ENCODE data around the gene PDE4D. TPM values are rescaled to one million over a fixed set of nuclear protein-coding genes. Genes with fewer than 3 reads are reported as not detected.

The PDE4D gene
- total RNA-seq, 1 experiment from 2014 or later, result 2.1 TPM

DNA sequence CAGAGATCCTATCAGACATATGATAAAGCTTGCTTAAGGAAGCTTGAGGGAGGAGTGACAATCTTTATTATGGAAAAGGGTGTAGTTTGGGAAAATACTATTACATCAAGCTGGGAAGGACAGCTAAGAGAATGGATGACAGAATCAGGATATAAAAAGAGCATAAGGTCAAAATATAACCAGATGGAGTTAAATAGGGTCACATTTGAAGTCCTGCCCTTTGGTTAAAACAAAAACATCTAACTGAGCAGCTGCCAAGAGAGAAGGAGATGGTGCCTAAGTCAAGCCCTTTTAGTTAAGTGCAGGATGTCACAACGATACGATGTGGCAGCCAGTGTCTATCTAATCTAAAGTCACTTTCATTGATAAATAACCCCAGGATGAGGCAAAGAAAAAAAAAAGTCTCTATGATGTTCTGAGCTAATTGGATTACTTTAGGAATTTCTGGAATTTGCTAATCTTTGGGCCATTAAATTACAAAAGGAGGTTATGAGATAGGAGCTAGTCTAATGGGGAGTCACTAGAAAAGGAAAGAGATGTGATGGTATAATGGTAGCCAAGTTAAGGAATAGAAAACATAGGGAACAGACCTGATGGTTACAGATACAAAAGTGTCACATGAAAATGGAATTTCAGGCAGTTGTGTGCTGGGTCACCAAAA, 365.2 kb downstream of the PDE4D start:
- no peak overlapping the region for H3K56ac ChIP-seq (ENCODE audit: insufficient read length, low read depth, low read length)
- no peak overlapping the region for H2BK5ac ChIP-seq (ENCODE audit: insufficient read length, low read length)
- no peak overlapping the region for H3K14ac ChIP-seq (ENCODE audit: insufficient read depth, low read length)
- H3K27ac ChIP-seq (ENCODE audit: insufficient read length, low read depth, low read length), result no peak overlapping the region
- no peaks in the 10 kb centered on the region for H3K27me3 Mint-ChIP-seq (ENCODE audit: low read depth)
- no peaks in the 10 kb centered on the region for H3K23me2 ChIP-seq (ENCODE audit: insufficient read length, low read depth, low read length, poor library complexity, severe bottlenecking)
- no peak overlapping the region for H2BK12ac ChIP-seq (ENCODE audit: insufficient read length, low read depth, low read length)
- no peak overlapping the region for H2BK120ac ChIP-seq (ENCODE audit: low read depth, low read length, poor library complexity, severe bottlenecking)
- H3T11ph ChIP-seq (ENCODE audit: low read length), result no peak overlapping the region
- no CpG with 5 or more reads among the region's 2 CpGs for WGBS (ENCODE audit: extremely low coverage, insufficient read length, low lambda C conversion rate)
- peaks cover 13% of the 10 kb centered on the region in 2 experiments for H3K9me3 Mint-ChIP-seq
- no peaks in the 10 kb centered on the region for H3K79me2 ChIP-seq (ENCODE audit: insufficient read depth, low read length)
- H2AK5ac ChIP-seq (ENCODE audit: insufficient read length, low read length), result no peak overlapping the region
- DNase-seq, result no peak
- no peak overlapping the region for H2BK20ac ChIP-seq (ENCODE audit: low read depth, low read length, poor library complexity, severe bottlenecking)
- no peaks in the 10 kb centered on the region for H4K20me1 ChIP-seq (ENCODE audit: control insufficient read depth, insufficient read depth, insufficient read length)
- no peaks in the 10 kb centered on the region for H3K9me3 ChIP-seq (ENCODE audit: control insufficient read depth, low read depth, low read length)
- no peak overlapping the region for H3K4ac ChIP-seq (ENCODE audit: low read depth, low read length)
- H3K27me3 ChIP-seq (ENCODE audit: insufficient read depth, low read length), result no peaks in the 10 kb centered on the region
- H3K23ac ChIP-seq (ENCODE audit: insufficient read length, low read depth, low read length), result no peak overlapping the region
- TF ChIP-seq, protein P1, sequence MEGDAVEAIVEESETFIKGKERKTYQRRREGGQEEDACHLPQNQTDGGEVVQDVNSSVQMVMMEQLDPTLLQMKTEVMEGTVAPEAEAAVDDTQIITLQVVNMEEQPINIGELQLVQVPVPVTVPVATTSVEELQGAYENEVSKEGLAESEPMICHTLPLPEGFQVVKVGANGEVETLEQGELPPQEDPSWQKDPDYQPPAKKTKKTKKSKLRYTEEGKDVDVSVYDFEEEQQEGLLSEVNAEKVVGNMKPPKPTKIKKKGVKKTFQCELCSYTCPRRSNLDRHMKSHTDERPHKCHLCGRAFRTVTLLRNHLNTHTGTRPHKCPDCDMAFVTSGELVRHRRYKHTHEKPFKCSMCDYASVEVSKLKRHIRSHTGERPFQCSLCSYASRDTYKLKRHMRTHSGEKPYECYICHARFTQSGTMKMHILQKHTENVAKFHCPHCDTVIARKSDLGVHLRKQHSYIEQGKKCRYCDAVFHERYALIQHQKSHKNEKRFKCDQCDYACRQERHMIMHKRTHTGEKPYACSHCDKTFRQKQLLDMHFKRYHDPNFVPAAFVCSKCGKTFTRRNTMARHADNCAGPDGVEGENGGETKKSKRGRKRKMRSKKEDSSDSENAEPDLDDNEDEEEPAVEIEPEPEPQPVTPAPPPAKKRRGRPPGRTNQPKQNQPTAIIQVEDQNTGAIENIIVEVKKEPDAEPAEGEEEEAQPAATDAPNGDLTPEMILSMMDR (conservative IDR thresholded peaks at IDR 0.05), result no peak
- no peak overlapping the region for H3K18ac ChIP-seq (ENCODE audit: insufficient read length, low read depth, low read length)
- no peaks in the 10 kb centered on the region for H3K4me1 ChIP-seq (ENCODE audit: insufficient read depth, low read length)
- no peak overlapping the region for H3K9ac ChIP-seq (ENCODE audit: extremely low read depth, insufficient read length, low read length)
- H4K5ac ChIP-seq (ENCODE audit: insufficient read length, low read depth, low read length), result no peak overlapping the region
- no peak overlapping the region for H3K27ac Mint-ChIP-seq
- H3K4me2 ChIP-seq (ENCODE audit: insufficient read depth, insufficient read length, low read length), result no peak overlapping the region
- peaks cover 8 to 25% (median 10%) of the 10 kb centered on the region in 3 experiments for H3K36me3 Mint-ChIP-seq (ENCODE audit: insufficient read depth in 1 of 3, low read depth in 3 of 3)
- no peak overlapping the region for H4K8ac ChIP-seq (replicated peaks; ENCODE audit: insufficient read length, low read depth, low read length)
- H2BK15ac ChIP-seq (ENCODE audit: low read depth, low read length), result no peak overlapping the region
- H3K4me1 Mint-ChIP-seq, result peaks cover 14 to 23% of the 10 kb centered on the region in 2 experiments
- no peak overlapping the region for H3K4me3 Mint-ChIP-seq
- no peak overlapping the region for H4K91ac ChIP-seq (ENCODE audit: insufficient read length, low read depth, low read length)
- no peaks in the 10 kb centered on the region for H3K79me1 ChIP-seq (ENCODE audit: insufficient read depth, low read depth, low read length, poor library complexity, severe bottlenecking)
- H2AFZ ChIP-seq (ENCODE audit: low read length), result no peak overlapping the region
